AG04450 (cell line): ENCODE data around the gene CEMP1. TPM values are rescaled to one million over a fixed set of nuclear protein-coding genes. Genes with fewer than 3 reads are reported as not detected.
"Not testable (repeated sequence)": the region's sequence is repeated elsewhere in the genome, so short reads cannot be mapped to it uniquely, and the experiment has no call there.

Experiments used
- CTCF ChIA-PET: fragments of 300-600, 350-600 bp; formaldehyde crosslinking; extraction: SDS; loops from one replicate; lab custom pipeline; 2022; ENCODE audit warnings: antibody characterized with exemption, inconsistent platforms; lab: Charles Lee
- POLR2A ChIA-PET: fragments of 350-600 bp; formaldehyde crosslinking; extraction: SDS; loops from one replicate; lab custom pipeline; 2021; ENCODE audit warnings: antibody characterized with exemption, inconsistent platforms; lab: Yijun Ruan, JAX
- DNase-seq: peaks from one replicate; pipeline ENCODE4 v3.0.0-alpha.2; 2011; ENCODE audit warnings: low read depth, low spot score
- H3K27ac ChIP-seq: one replicate; pipeline ENCODE4 v1.5.1; 2012; ENCODE audit warnings: low read depth, low read length, control low read depth
- H3K27me3 ChIP-seq: one replicate; pipeline ENCODE4 v1.6.0; 2012; ENCODE audit warnings: low read length; ENCODE audit not compliant: control insufficient read depth, insufficient read depth
- H3K4me3 ChIP-seq: 2 replicates; pipeline ENCODE4 v1.5.1; 2011; ENCODE audit warnings: mild to moderate bottlenecking, low read depth, low read length, control low read depth
- H3K9me3 ChIP-seq: 2 replicates; pipeline ENCODE4 v1.5.1; 2012; ENCODE audit warnings: low read length; ENCODE audit not compliant: control insufficient read depth, insufficient read depth
- polyA plus RNA-seq: library from polyadenylated mRNA; depleted of rRNA; stranded (reverse); fragments of >200 nt; gene quantifications from 2 replicates; pipeline ENCODE4 v1.2.3, GENCODE V29; 2011
- TF ChIP-seq, protein P1 (sequence below): IDR thresholded peaks from 2 replicates; pipeline ENCODE4 v1.5.1; 2011; ENCODE audit warnings: low read depth, low read length, control low read depth, inconsistent platforms

CEMP1 gene
- polyA plus RNA-seq, 1 experiment = not detected

DNA sequence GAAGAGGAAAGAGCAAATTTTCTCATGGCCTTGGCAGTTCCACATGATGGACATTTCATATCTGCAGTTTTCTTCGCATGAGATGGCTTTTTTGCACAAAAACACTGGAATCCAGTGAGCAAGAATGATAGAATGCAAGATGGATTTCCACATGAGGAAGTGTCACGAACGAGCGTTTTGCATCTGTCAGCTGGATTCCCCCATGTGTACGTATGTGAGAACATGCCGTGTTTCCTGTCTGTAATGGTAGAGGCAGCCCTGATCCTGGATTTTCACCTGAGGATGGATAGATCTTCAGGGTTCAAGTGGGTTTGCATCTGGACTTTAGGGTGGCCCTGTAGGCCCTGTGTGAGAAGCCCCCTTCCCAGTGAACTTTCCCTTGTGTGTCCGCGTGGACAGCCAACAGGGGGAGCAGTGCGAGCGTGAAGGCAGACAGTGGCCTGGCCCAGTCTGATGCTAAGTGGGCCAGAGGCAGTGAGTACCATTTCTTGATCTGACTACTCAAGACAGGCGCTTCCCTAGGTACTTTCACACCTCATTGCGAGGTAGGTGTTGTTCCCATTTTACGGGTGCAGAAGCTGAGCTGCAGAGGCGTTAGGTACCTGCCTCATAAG lies 8.7 kb upstream of the CEMP1 start:
- H3K27me3 ChIP-seq, H3K4me3 ChIP-seq, DNase-seq, CTCF ChIA-PET, H3K9me3 ChIP-seq, H3K27ac ChIP-seq, POLR2A ChIA-PET: not testable (repeated sequence)
- TF ChIP-seq, protein P1, sequence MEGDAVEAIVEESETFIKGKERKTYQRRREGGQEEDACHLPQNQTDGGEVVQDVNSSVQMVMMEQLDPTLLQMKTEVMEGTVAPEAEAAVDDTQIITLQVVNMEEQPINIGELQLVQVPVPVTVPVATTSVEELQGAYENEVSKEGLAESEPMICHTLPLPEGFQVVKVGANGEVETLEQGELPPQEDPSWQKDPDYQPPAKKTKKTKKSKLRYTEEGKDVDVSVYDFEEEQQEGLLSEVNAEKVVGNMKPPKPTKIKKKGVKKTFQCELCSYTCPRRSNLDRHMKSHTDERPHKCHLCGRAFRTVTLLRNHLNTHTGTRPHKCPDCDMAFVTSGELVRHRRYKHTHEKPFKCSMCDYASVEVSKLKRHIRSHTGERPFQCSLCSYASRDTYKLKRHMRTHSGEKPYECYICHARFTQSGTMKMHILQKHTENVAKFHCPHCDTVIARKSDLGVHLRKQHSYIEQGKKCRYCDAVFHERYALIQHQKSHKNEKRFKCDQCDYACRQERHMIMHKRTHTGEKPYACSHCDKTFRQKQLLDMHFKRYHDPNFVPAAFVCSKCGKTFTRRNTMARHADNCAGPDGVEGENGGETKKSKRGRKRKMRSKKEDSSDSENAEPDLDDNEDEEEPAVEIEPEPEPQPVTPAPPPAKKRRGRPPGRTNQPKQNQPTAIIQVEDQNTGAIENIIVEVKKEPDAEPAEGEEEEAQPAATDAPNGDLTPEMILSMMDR = peak; percentile 45

DNA sequence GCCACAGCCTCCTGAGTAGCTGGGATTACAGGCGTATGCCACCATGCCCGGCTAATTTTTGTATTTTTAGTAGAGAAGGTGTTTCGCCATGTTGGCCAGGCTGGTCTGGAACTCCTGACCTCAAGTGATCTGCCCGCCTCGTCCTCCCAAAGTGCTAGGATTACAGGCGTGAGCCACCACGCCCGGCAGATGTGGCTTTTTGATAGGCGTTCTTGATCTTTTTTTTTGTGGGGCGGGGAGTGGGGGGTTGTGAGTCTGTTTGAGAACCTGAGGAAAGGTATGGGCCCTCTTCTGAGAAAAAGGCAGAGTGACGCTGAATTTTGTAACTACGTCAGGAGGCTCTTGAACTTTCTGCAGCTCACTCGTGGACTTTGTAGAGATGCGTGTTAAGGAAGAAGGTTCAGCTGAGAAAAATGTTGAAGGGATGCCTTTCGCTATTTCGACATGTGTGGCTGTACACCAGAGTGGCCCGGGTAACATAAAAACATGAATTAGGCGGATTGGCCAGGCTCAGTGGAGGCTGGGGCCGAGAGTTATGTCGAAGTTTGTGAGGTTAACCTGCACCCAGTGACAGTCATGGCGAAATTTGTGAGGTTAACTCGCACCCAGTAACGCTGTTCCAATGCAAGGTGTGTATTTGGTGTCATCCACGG lies 8.1 kb upstream of the CEMP1 start:
- H3K27ac ChIP-seq, H3K27me3 ChIP-seq, H3K9me3 ChIP-seq, DNase-seq, CTCF ChIA-PET, POLR2A ChIA-PET: not testable (repeated sequence)
- peak overlapping the region; percentile 60; the same call in 1 of the 2 replicates for H3K4me3 ChIP-seq

DNA sequence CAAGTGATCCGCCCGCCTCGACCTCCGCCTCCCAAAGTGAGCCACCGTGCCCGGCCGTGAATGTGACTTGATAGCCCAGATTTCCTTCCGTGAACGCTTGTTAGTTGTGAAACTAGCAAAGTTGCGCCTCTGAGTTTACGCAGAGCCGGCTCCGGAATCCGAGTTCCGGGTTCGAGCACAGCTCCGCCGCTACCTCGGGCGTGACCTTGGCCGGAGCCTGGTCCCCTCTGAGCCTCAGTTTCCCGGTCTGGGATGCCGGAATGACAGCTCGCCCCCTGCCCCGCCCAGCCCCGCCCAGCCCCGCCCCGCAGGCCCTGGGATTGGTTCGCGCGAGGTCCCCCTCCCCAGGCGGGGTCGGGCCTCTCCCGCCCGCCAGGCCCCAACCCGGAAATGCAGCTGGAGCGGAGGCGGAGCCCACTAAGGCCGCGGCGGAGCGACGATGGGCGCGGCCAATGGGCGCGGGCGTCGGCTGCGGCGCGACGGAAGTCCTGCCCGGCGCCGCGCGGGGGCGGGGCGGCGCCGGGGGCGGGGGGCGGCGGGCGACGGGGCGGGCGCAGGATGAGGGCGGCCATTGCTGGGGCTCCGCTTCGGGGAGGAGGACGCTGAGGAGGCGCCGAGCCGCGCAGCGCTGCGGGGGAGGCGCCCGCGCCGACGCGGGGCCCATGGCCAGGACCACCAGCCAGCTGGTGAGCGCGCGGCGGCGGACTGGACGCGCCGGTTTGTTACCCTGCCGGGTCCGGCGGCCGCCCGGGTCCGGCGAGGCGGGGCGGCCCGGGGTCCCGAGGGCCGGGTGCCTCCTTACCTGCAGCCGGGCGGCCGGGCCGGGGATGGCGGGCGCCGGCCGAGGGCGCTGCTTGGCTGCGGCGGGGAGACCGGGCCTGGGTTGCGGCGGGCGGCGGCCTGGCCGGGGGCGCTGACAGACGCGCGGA lies 6.5 kb upstream of the CEMP1 start, which contains the start of gene PDPK1:
Gene PDPK1, plus strand, starts transcription at position 571 of the 929 bp plus-strand sequence. Its CDS starts 92 bp downstream, at position 663.
- Histone ChIP-seq H3K27me3 (no peaks in the 10 kb centered on the region), H3K9me3 (peaks cover 7% of the 10 kb centered on the region; the same call in 1 of the 2 replicates), H3K27ac (no peak within 1 kb of the TSS), H3K4me3 (peak within 1 kb of the TSS; percentile 75)
- ChIA-PET POLR2A (interaction anchor here (0.6 to 0.7 kb wide), 3 partner anchors 8 to 31 kb away, joined by 3 to 4 read pairs (median 3); partner anchors contain the start of gene ATP6V0C), CTCF (no interaction called here)
- DNase-seq = peak; percentile 78
- TF ChIP-seq, protein P1 = no peak

DNA sequence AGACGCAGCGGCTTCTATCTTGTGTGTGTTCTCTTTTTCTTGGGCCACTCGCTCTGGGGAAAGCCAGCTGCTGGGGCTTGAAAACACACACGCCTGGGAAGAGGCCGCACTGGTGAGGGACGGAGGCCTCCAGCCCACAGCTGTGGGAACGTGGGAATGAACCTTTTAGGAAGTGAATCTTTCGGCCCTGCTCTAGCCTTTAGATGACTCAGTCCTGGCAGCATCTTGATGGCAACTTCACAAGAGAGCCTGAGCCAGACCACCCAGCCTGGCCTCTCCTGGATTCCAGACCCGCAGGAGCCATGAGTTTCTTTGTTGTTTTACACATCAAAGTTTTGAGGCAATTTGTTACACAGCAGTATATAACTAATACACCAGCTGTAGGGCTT lies 4.4 kb upstream of the CEMP1 start:
- TF ChIP-seq, protein P1 = no peak
- POLR2A ChIA-PET = interaction anchor here (1.4 kb wide), 1 partner anchor 16 kb away, joined by 4 read pairs; the partner anchor contains the start of gene AMDHD2
- H3K9me3 ChIP-seq = peaks cover 7% of the 10 kb centered on the region
- H3K27ac ChIP-seq = peak overlapping the region; percentile 71
- H3K4me3 ChIP-seq = no peak overlapping the region
- no peaks in the 10 kb centered on the region for H3K27me3 ChIP-seq
- peak; percentile 62 for DNase-seq
- CTCF ChIA-PET = no interaction called here

DNA sequence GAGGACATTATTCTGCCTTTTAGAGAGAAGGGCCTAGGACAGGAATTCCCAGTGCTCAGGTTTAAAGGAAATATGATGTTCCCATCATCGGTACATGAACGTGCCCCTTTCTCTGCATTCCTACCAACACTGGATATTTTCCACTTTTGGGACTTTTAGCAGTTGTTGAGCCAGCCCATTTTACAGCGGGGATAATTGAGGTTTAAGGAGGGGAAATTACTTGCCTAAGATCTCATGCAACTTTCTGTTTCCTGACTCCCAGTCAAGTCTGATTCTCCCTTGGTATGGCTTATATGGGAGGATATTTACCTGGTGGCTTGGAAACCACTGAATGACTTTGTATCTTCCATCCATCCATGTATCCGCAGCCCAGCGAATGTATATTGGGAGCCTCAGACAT lies 3.1 kb upstream of the CEMP1 start:
- H3K4me3 ChIP-seq, H3K27me3 ChIP-seq, H3K27ac ChIP-seq, CTCF ChIA-PET, H3K9me3 ChIP-seq, POLR2A ChIA-PET, DNase-seq: not testable (repeated sequence)
